Neuron (in vitro differentiated cells): ENCODE results near the gene GPR3.
"Not testable (repeated sequence)": the region's sequence is repeated elsewhere in the genome, so short reads cannot be mapped to it uniquely, and the experiment has no call there.

Experiments
- H2AFZ ChIP-seq: one replicate; pipeline ENCODE4 v1.6.1; 2013; ENCODE audit warnings: low read depth, mild to moderate bottlenecking, inconsistent platforms, low read length, moderate library complexity
- H3K27me3 ChIP-seq: one replicate; pipeline ENCODE4 v1.6.1; 2013; ENCODE audit warnings: low read length; ENCODE audit not compliant: insufficient read depth
- H3K36me3 ChIP-seq: one replicate; pipeline ENCODE4 v1.6.1; 2013; ENCODE audit warnings: low read length; ENCODE audit not compliant: insufficient read depth
- H3K4me1 ChIP-seq: one replicate; pipeline ENCODE4 v1.6.1; 2013; ENCODE audit warnings: low read length; ENCODE audit not compliant: insufficient read depth
- H3K4me3 ChIP-seq: 2 replicates; pipeline ENCODE4 v1.5.1; 2013; ENCODE audit warnings: mild to moderate bottlenecking, low read length, moderate library complexity
- H3K9me3 ChIP-seq: one replicate; pipeline ENCODE4 v1.6.1; 2013; ENCODE audit warnings: low read length

The GPR3 gene

DNA sequence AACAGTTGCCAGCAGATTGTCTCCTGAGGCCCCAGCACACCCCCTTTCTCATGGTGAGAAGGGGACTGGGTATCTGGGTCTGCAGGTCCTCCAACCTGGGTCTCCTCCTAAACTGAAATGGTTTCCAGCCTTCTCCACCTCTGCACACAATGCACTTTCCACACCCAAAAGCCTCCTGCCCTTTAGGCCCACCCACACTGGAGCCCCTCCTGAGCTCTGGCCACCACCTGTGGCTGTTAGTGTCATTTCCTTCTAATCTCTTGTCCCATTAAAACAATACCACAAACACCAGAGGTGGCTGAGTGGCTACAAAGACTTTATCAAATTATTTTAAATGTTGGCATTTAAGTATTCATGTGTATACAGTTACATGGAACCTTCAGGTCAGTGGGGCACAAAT, 11.5 kb downstream of the GPR3 start:
- H3K9me3 ChIP-seq, result no peaks in the 10 kb centered on the region
- peaks cover 24% of the 10 kb centered on the region for H3K36me3 ChIP-seq
- no peak overlapping the region for H2AFZ ChIP-seq
- H3K4me1 ChIP-seq, result peaks cover 21% of the 10 kb centered on the region
- H3K27me3 ChIP-seq, result no peaks in the 10 kb centered on the region
- H3K4me3 ChIP-seq, result no peak overlapping the region

DNA sequence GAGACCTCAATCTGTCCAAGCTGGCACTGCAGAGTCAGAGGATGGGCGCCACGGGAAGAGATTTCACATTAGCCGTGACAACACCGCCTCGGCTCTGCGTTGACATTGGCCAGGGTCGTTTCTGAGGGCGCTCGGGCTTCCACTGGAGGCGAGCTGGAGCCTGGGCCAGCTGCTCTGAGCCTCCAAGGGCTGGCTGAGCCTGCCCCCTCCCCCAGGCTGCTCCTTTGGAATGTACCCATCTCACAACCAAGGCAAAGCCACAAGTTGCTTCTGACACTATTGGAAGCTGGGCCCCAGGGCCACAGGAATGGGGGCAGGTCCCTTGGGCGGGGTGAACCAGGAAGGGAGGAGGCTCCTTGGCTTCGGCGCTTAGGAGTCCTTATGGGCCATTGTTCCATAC, 12.7 kb downstream of the GPR3 start:
- Histone ChIP-seq H3K4me3 (no peak overlapping the region), H3K36me3 (peaks cover 33% of the 10 kb centered on the region), H3K4me1 (peaks cover 12% of the 10 kb centered on the region), H3K9me3 (no peaks in the 10 kb centered on the region), H3K27me3 (no peaks in the 10 kb centered on the region), H2AFZ (no peak overlapping the region)

DNA sequence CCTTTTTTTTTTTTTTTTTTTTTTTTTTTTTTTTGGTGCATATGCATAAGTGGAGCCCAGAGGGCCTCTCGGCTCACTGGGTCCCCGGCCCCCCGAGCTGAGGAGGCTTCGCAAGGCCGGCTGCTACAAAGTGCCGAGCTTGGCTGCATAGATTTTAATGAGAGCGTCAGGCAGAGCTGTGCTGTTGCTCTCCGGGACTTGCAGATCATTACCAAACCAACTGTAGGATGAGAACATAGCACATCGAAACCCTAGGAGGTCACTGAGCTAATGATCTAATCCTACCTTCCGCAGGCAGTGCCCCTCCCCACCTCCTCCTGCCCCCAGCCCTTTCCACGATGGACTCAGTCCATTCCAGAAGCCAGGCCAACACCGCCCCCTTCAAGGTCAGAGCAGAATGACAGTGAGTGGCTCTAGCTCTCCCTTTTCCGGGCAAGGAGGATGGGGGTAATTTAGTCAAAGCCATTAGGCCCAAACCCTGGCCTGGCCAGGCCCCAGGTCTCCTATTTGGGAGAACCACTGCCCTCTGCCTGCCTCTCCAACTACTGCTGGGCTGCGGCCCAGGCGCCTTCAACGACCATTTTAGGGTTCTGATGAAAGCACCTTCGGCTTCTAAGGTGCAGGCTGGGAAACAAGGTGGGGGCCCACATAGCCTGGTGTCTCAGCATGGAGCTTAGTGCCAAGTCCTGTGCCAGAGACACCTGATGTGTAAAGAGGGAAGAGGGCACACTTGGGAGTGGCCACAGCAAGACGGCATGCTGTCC, 13.4 kb downstream of the GPR3 start:
- not testable (repeated sequence) for H3K27me3 ChIP-seq, H3K4me1 ChIP-seq, H3K4me3 ChIP-seq, H3K9me3 ChIP-seq, H2AFZ ChIP-seq
- peaks cover 40% of the 10 kb centered on the region for H3K36me3 ChIP-seq

DNA sequence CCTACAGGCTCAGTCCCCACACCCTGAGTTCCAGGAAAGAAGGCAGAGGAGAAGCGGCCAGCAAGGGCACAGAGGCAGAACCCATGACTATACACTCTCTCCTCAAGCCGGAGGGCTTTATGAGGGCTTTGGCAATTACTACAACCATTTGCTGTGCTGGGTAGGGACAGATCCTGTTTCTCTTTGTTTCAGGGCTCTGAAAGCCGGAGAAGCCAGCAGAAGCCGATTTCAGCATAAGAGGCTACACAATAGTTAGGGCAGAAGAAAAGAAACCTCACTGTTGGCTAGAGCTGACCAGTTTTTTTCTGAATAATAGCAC, 13.9 kb downstream of the GPR3 start:
- H3K4me1 ChIP-seq, result peaks cover 9% of the 10 kb centered on the region
- H3K4me3 ChIP-seq, result no peak overlapping the region
- H3K27me3 ChIP-seq, result no peaks in the 10 kb centered on the region
- H3K36me3 ChIP-seq, result peaks cover 45% of the 10 kb centered on the region
- no peaks in the 10 kb centered on the region for H3K9me3 ChIP-seq
- no peak overlapping the region for H2AFZ ChIP-seq

DNA sequence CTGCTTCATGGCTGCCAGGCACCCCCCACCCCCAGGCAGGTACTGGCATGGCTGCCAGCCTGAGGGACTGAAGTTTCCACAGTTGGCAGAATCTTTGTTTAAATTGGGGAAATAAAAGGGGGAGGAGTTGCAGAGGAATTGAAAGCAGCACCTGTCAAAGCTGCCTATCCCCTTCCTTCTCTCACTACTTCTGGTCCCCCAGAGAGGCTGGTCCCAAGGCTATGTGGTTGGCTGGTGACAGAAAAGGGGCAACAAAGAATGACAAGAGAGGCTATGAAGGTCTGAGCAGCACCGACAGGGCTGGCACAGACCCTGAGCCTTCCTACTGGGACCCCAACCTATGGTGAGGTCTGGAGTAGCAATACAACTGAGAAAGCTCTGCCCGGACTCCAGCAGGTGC, 14.4 kb downstream of the GPR3 start:
- peaks cover 47% of the 10 kb centered on the region for H3K36me3 ChIP-seq
- not testable (repeated sequence) for H3K9me3 ChIP-seq, H2AFZ ChIP-seq, H3K27me3 ChIP-seq, H3K4me3 ChIP-seq, H3K4me1 ChIP-seq

DNA sequence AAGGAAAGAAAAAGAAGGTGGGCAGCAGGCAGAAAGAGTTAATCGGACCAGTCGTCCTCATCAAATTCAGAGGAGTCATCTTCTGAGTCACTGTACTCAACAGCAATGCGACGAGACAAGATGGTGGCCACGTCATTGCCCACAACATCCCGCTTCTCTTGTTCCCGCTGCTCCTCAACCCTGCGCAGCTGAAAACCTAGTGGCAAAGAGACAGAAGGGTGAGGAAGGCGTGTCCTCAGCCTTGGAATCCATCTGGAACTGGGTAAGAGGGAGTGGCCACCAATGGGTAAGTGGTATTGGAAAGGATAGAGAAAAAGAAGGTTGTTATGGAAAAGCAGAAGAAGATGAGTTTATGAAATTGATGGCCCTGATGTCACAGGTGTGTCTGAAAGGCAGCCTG, 15.7 kb downstream of the GPR3 start:
- H3K36me3 ChIP-seq, result peaks cover 60% of the 10 kb centered on the region
- H3K27me3 ChIP-seq, result no peaks in the 10 kb centered on the region
- H3K4me1 ChIP-seq, result peaks cover 9% of the 10 kb centered on the region
- no peak overlapping the region for H2AFZ ChIP-seq
- H3K9me3 ChIP-seq, result no peaks in the 10 kb centered on the region
- no peak overlapping the region for H3K4me3 ChIP-seq

DNA sequence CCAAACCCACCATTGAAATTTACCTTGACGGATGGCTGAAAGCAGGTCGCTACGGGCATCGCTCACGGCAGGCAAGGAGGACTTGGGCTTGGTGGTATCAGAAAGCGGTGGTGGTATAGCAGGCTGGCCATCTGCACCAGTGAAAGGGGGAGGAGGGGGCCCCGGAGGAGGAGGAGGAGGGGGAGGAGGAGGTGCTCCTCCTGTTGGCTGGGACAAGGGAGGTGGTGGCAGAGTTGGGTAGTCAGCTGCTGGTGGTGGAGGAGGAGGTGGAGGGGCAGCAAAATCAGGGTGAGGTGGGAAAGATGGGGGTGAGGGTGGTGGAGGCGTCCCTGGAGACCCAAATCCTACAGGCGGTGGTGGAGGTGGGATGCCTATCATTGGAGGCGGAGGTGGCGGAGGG, 17.2 kb downstream of the GPR3 start:
- Histone ChIP-seq H2AFZ (no peak overlapping the region), H3K9me3 (no peaks in the 10 kb centered on the region)

DNA sequence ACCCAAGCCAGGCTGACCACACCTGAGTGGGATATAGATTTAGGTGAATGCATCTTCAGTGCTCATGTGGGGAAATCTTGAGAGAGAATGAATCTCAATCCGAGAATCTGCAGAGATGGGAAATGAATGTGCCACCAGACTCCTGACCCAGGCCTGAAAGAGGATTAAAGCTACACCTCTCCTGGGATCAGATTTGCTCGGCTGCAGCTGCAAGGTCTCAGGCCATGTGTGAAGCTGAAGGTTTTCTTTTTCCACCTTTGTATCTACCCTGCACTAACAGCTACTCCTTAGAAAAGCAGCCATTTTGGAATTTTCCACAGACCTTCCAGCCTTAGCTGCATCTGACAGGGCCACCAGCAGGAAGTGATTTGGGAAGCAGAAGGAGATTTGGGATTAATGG, 18.3 kb downstream of the GPR3 start:
- Histone ChIP-seq H3K9me3 (no peaks in the 10 kb centered on the region), H3K27me3 (no peaks in the 10 kb centered on the region), H2AFZ (no peak overlapping the region), H3K4me3 (no peak overlapping the region), H3K4me1 (peaks cover 9% of the 10 kb centered on the region), H3K36me3 (peaks cover 83% of the 10 kb centered on the region)

More for the DNA sequence above, 17.2 kb downstream of the GPR3 start:
- no peaks in the 10 kb centered on the region for H3K27me3 ChIP-seq
- no peak overlapping the region for H3K4me3 ChIP-seq
- peaks cover 9% of the 10 kb centered on the region for H3K4me1 ChIP-seq
- peaks cover 76% of the 10 kb centered on the region for H3K36me3 ChIP-seq

DNA sequence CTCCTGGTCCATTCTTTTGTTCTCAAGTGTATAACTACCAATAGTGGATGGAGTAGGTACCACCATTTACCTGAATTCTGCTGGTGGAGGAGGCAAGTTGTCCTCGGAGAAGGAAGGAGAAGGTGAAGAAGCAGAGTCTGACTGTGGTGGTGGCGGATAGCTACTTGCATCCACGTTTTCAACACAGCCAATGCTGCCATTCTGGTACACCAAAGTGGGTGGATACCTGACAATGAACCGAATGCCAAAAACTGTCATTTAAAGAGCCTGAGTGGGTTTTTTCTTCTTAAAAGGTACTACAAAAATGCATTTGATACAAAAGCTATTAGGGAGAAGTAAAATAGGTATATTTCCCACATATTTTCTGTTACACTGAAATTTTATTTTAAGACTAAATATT, 20.1 kb downstream of the GPR3 start:
- H3K4me3 ChIP-seq, result no peak overlapping the region
- no peaks in the 10 kb centered on the region for H3K4me1 ChIP-seq
- no peak overlapping the region for H2AFZ ChIP-seq
- peaks cover 90% of the 10 kb centered on the region for H3K36me3 ChIP-seq
- no peaks in the 10 kb centered on the region for H3K27me3 ChIP-seq
- no peaks in the 10 kb centered on the region for H3K9me3 ChIP-seq

DNA sequence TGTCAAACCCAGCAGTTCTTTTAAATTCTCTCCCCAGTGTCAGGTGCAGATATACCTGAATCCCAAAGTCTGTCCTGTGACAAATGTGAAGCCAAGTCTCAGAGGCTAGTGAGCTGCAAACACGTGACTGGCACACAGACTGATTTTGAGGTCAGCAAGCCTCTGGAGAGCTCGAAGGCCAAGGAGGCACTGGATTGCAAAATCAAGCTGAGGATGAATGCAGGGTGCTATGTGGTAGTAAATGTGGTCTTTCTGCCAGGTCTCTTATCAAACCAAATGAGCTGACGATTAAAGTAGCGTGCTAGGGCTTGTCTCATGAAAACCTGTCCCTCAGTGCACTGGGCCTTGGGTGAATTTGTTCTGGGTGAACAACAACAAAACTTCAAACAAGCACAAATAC, 20.6 kb downstream of the GPR3 start:
- Histone ChIP-seq H3K36me3 (peaks cover 91% of the 10 kb centered on the region), H3K27me3 (no peaks in the 10 kb centered on the region), H3K4me3 (no peak overlapping the region), H3K4me1 (no peaks in the 10 kb centered on the region), H3K9me3 (no peaks in the 10 kb centered on the region), H2AFZ (no peak overlapping the region)

DNA sequence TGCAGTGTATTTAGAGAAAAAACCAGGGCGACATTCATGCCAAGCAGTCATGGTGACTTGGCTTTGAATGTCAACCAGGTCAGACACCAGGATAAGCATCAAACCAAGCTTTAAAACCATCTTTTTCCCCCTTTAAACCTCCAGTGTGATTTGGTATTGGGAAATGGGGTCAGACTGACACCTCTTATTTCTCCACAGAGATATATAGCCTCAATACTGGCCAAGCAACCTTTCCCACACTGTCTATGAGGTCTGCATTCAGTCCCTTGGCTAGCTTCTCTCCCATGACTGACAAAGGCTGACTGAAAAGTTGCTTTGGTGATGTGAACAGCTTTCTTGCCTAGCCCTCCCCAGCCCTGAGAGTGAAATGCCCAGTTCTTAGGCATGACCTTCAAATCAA, 21.7 kb downstream of the GPR3 start:
- Histone ChIP-seq H2AFZ (no peak overlapping the region), H3K4me1 (peaks cover 3% of the 10 kb centered on the region), H3K4me3 (no peak overlapping the region), H3K27me3 (no peaks in the 10 kb centered on the region), H3K36me3 (peaks cover 88% of the 10 kb centered on the region), H3K9me3 (no peaks in the 10 kb centered on the region)

DNA sequence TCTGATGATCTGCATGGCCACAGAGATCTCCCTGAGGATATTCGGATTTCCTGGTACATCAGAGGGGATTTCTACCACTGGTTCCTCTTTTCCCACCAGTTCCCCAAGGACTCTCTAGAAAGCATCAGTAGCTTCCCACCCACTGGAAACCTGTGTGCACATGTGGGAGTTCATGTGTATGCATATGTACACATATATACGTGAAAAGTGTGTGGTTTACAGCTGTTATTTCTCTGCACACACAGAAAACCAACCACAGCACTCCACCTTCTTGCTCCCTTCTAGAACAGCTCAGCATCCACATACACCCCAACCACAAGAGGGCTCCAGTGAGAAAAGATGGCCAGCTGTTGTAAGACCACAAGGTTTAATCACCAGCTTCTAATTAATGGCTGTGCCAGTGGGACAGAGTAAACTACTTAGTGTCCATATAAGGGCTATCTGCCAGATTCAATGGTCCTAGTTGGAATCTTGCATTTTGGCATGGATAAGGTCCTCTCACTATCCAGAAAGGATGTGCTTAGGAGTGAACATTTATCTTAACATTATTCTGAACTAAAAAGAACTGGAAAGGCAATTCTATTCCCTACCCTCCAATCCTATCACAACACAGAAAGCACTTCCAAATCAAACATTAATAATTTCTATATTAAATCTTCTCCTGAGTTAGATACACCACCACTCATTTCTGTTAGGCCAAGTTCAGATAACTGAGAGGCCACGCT, 24.1 kb downstream of the GPR3 start:
- H3K4me3 ChIP-seq, result no peak overlapping the region
- H2AFZ ChIP-seq, result no peak overlapping the region
- H3K9me3 ChIP-seq, result no peaks in the 10 kb centered on the region
- H3K36me3 ChIP-seq, result peaks cover 66% of the 10 kb centered on the region
- no peaks in the 10 kb centered on the region for H3K27me3 ChIP-seq
- peaks cover 3% of the 10 kb centered on the region for H3K4me1 ChIP-seq

DNA sequence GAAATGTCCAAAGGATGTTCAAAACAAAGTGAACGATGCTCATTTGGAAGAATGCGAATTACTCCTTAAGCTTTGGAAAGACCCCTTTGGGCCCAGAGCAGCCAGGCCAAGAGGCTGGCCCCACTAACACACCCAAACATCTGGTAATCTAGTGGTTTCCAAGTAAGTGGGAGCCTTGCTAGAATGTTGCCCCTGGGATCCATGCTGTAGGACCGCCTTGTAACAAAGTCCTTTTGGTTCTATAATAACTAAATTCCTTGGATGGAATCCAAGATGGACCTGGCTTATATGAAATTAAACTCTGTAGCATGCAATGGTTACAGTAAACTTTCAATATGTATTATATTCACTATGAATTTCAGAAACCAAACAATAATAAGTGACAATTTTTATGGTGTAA, 25.3 kb downstream of the GPR3 start:
- H3K9me3 ChIP-seq, result no peaks in the 10 kb centered on the region
- no peak overlapping the region for H3K4me3 ChIP-seq
- H3K4me1 ChIP-seq, result peaks cover 3% of the 10 kb centered on the region
- H3K27me3 ChIP-seq, result no peaks in the 10 kb centered on the region
- no peak overlapping the region for H2AFZ ChIP-seq
- H3K36me3 ChIP-seq, result peaks cover 56% of the 10 kb centered on the region
